ENCODE measurements around the gene IL22RA1.

DNA sequence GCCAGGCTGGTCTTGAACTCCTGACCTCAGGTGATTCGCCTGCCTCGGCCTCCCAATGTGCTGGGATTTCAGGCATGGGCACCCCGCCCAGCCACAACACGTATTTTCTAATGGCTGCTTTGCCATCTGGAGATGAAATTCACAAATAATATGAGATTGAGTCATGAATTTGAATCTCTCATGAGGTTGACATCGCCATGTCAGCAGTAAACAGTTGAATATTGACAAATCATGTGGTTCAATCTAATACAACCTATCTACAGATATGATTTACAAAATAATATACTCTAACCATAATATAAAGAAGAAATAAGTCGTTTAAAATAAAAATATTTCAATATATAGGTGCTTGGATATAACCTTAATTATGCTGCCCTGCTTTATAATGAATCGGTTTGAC, 73.1 kb downstream of the IL22RA1 start:
- TF ChIP-seq, protein P1, sequence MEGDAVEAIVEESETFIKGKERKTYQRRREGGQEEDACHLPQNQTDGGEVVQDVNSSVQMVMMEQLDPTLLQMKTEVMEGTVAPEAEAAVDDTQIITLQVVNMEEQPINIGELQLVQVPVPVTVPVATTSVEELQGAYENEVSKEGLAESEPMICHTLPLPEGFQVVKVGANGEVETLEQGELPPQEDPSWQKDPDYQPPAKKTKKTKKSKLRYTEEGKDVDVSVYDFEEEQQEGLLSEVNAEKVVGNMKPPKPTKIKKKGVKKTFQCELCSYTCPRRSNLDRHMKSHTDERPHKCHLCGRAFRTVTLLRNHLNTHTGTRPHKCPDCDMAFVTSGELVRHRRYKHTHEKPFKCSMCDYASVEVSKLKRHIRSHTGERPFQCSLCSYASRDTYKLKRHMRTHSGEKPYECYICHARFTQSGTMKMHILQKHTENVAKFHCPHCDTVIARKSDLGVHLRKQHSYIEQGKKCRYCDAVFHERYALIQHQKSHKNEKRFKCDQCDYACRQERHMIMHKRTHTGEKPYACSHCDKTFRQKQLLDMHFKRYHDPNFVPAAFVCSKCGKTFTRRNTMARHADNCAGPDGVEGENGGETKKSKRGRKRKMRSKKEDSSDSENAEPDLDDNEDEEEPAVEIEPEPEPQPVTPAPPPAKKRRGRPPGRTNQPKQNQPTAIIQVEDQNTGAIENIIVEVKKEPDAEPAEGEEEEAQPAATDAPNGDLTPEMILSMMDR (conservative IDR thresholded peaks at IDR 0.05; ENCODE audit: low read depth, low read length) = no peak
- TF ChIP-seq EZH2 (IDR thresholded peaks at IDR 0.05; ENCODE audit: low read length, unreplicated experiment) (no peak), EZH2phosphoT487 (IDR thresholded peaks at IDR 0.05; ENCODE audit: borderline replicate concordance, low read length) (no peak)

Data from PC-3 (cell line).